ENCODE data around the gene SAYSD1.
A peak's percentile ranks its signal among the peaks of the same experiment; 100 is the strongest.
"Not testable (repeated sequence)": the region's sequence is repeated elsewhere in the genome, so short reads cannot be mapped to it uniquely, and the experiment has no call there.

SAYSD1 gene

GRCh38 chr6:39114704-39115599 lies at the start of gene SAYSD1:
SAYSD1 (minus strand) TSS chr6:39115186; CDS start chr6:39115089, 97 bp downstream.
- peak; percentile 82 to 89 (median 87) for DNase-seq (ENCODE audit: low read depth in 3 of 3, low spot score in 1 of 3)

GRCh38 chr6:39157511-39157910 lies 42.5 kb upstream of the SAYSD1 start:
- no peak for DNase-seq (ENCODE audit: low read depth in 3 of 3, low spot score in 1 of 3)

GRCh38 chr6:39156801-39157200 lies 41.8 kb upstream of the SAYSD1 start:
- DNase-seq (ENCODE audit: low read depth in 3 of 3, low spot score in 1 of 3): no peak

GRCh38 chr6:39154705-39155104 lies 39.7 kb upstream of the SAYSD1 start:
- no peak for DNase-seq (ENCODE audit: low read depth in 3 of 3, low spot score in 1 of 3)

- DNase-seq (ENCODE audit: low read depth in 3 of 3, low spot score in 1 of 3): no peak
These were observed 38.9 kb upstream of the SAYSD1 start for GRCh38 chr6:39153766-39154397.

- DNase-seq (ENCODE audit: low read depth in 3 of 3, low spot score in 1 of 3): no peak
These were observed 37.3 kb upstream of the SAYSD1 start for GRCh38 chr6:39152262-39152661.

GRCh38 chr6:39151211-39151610 lies 36.2 kb upstream of the SAYSD1 start:
- no peak for DNase-seq (ENCODE audit: low read depth in 3 of 3, low spot score in 1 of 3)

GRCh38 chr6:39144481-39145173 lies 29.6 kb upstream of the SAYSD1 start:
- DNase-seq (ENCODE audit: low read depth in 3 of 3, low spot score in 1 of 3): no peak

GRCh38 chr6:39143238-39143930 lies 28.4 kb upstream of the SAYSD1 start:
- no peak for DNase-seq (ENCODE audit: low read depth in 3 of 3, low spot score in 1 of 3)

- DNase-seq (ENCODE audit: low read depth in 3 of 3, low spot score in 1 of 3): no peak
These were observed 25.7 kb upstream of the SAYSD1 start for GRCh38 chr6:39140556-39141167.

GRCh38 chr6:39137245-39137644 lies 22.3 kb upstream of the SAYSD1 start:
- DNase-seq (ENCODE audit: low read depth in 3 of 3, low spot score in 1 of 3): no peak

GRCh38 chr6:39136207-39136606 lies 21.2 kb upstream of the SAYSD1 start:
- not testable (repeated sequence) for DNase-seq (ENCODE audit: low read depth in 3 of 3, low spot score in 1 of 3)

GRCh38 chr6:39134761-39135160 lies 19.8 kb upstream of the SAYSD1 start:
- not testable (repeated sequence) for DNase-seq (ENCODE audit: low read depth in 3 of 3, low spot score in 1 of 3)

- no peak for DNase-seq (ENCODE audit: low read depth in 3 of 3, low spot score in 1 of 3)
These were observed 15.7 kb upstream of the SAYSD1 start for GRCh38 chr6:39130691-39131090.

- DNase-seq (ENCODE audit: low read depth in 3 of 3, low spot score in 1 of 3): no peak
These were observed 13.8 kb upstream of the SAYSD1 start for GRCh38 chr6:39128832-39129231.

GRCh38 chr6:39128106-39128505 lies 13.1 kb upstream of the SAYSD1 start:
- DNase-seq (ENCODE audit: low read depth in 3 of 3, low spot score in 1 of 3): no peak

- no peak for DNase-seq (ENCODE audit: low read depth in 3 of 3, low spot score in 1 of 3)
These were observed 9.1 kb upstream of the SAYSD1 start for GRCh38 chr6:39124114-39124513.

GRCh38 chr6:39118921-39119320 lies 3.9 kb upstream of the SAYSD1 start:
- DNase-seq (ENCODE audit: low read depth in 3 of 3, low spot score in 1 of 3): no peak

- DNase-seq (ENCODE audit: low read depth in 3 of 3, low spot score in 1 of 3): no peak
These were observed 640 bp downstream of the SAYSD1 start for GRCh38 chr6:39114388-39114703.

- DNase-seq (ENCODE audit: low read depth in 3 of 3, low spot score in 1 of 3): no peak
These were observed 1.2 kb downstream of the SAYSD1 start for GRCh38 chr6:39113788-39114187.

- no peak for DNase-seq (ENCODE audit: low read depth in 3 of 3, low spot score in 1 of 3)
These were observed 3.7 kb downstream of the SAYSD1 start for GRCh38 chr6:39111280-39111679.
